ENCODE measurements around the gene NFATC2IP. TPM values are rescaled to one million over a fixed set of nuclear protein-coding genes. Genes with fewer than 3 reads are reported as not detected.

NFATC2IP gene
- total and polyA plus RNA-seq, 2 of the 13 experiments (the other 11 are each of a cell fraction or from before 2014, with no cell fraction given), result 32.1 to 48.5 TPM

DNA sequence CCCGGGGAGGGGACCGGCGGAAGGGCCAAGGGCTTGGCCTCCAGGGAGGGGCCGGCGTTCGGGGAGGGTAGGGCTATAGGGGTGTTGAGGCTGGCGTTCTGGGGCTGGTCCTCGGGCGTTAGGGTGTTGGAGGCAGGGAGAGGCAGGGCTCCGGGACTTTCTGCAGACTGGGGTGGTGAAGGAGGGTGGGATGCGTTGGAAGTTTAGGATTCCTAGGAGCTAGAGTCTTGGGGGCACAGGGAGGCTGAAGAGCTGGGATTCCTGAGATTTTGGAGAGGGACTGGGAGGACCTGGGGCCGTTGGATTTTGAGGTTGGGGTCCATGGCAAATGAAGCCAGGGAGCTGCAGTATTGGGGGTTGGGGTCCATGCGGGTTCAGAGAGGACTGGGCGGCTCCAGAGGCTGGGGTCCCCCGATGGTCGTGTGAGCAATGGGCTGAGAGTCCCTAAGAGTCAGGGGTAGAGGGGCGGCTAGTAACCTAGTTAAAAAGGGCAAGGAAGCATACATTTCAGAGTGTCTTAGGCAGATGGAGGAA lies 740 bp downstream of the NFATC2IP start (continued):
- TF ChIP-seq, protein P1, sequence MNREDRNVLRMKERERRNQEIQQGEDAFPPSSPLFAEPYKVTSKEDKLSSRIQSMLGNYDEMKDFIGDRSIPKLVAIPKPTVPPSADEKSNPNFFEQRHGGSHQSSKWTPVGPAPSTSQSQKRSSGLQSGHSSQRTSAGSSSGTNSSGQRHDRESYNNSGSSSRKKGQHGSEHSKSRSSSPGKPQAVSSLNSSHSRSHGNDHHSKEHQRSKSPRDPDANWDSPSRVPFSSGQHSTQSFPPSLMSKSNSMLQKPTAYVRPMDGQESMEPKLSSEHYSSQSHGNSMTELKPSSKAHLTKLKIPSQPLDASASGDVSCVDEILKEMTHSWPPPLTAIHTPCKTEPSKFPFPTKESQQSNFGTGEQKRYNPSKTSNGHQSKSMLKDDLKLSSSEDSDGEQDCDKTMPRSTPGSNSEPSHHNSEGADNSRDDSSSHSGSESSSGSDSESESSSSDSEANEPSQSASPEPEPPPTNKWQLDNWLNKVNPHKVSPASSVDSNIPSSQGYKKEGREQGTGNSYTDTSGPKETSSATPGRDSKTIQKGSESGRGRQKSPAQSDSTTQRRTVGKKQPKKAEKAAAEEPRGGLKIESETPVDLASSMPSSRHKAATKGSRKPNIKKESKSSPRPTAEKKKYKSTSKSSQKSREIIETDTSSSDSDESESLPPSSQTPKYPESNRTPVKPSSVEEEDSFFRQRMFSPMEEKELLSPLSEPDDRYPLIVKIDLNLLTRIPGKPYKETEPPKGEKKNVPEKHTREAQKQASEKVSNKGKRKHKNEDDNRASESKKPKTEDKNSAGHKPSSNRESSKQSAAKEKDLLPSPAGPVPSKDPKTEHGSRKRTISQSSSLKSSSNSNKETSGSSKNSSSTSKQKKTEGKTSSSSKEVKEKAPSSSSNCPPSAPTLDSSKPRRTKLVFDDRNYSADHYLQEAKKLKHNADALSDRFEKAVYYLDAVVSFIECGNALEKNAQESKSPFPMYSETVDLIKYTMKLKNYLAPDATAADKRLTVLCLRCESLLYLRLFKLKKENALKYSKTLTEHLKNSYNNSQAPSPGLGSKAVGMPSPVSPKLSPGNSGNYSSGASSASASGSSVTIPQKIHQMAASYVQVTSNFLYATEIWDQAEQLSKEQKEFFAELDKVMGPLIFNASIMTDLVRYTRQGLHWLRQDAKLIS (CRISPR knock-in tag; IDR thresholded peaks at IDR 0.05), result no peak
- TF ChIP-seq HMGA1 (CRISPR knock-in tag; conservative IDR thresholded peaks at IDR 0.05), result no peak
- TF ChIP-seq TEAD2 (CRISPR knock-in tag; IDR thresholded peaks at IDR 0.05), result no peak
- TF ChIP-seq, protein P2, sequence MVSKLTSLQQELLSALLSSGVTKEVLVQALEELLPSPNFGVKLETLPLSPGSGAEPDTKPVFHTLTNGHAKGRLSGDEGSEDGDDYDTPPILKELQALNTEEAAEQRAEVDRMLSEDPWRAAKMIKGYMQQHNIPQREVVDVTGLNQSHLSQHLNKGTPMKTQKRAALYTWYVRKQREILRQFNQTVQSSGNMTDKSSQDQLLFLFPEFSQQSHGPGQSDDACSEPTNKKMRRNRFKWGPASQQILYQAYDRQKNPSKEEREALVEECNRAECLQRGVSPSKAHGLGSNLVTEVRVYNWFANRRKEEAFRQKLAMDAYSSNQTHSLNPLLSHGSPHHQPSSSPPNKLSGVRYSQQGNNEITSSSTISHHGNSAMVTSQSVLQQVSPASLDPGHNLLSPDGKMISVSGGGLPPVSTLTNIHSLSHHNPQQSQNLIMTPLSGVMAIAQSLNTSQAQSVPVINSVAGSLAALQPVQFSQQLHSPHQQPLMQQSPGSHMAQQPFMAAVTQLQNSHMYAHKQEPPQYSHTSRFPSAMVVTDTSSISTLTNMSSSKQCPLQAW (CRISPR knock-in tag; IDR thresholded peaks at IDR 0.05), result no peak
- no peak for TF ChIP-seq ZNF574 (CRISPR knock-in tag; IDR thresholded peaks at IDR 0.05)
- TF ChIP-seq HDAC1 (CRISPR knock-in tag; IDR thresholded peaks at IDR 0.05), result no peak; the same call in 1 of the 2 replicates
- no peak for TF ChIP-seq ZBTB7A (CRISPR knock-in tag; IDR thresholded peaks at IDR 0.05)
- TF ChIP-seq, protein P3, sequence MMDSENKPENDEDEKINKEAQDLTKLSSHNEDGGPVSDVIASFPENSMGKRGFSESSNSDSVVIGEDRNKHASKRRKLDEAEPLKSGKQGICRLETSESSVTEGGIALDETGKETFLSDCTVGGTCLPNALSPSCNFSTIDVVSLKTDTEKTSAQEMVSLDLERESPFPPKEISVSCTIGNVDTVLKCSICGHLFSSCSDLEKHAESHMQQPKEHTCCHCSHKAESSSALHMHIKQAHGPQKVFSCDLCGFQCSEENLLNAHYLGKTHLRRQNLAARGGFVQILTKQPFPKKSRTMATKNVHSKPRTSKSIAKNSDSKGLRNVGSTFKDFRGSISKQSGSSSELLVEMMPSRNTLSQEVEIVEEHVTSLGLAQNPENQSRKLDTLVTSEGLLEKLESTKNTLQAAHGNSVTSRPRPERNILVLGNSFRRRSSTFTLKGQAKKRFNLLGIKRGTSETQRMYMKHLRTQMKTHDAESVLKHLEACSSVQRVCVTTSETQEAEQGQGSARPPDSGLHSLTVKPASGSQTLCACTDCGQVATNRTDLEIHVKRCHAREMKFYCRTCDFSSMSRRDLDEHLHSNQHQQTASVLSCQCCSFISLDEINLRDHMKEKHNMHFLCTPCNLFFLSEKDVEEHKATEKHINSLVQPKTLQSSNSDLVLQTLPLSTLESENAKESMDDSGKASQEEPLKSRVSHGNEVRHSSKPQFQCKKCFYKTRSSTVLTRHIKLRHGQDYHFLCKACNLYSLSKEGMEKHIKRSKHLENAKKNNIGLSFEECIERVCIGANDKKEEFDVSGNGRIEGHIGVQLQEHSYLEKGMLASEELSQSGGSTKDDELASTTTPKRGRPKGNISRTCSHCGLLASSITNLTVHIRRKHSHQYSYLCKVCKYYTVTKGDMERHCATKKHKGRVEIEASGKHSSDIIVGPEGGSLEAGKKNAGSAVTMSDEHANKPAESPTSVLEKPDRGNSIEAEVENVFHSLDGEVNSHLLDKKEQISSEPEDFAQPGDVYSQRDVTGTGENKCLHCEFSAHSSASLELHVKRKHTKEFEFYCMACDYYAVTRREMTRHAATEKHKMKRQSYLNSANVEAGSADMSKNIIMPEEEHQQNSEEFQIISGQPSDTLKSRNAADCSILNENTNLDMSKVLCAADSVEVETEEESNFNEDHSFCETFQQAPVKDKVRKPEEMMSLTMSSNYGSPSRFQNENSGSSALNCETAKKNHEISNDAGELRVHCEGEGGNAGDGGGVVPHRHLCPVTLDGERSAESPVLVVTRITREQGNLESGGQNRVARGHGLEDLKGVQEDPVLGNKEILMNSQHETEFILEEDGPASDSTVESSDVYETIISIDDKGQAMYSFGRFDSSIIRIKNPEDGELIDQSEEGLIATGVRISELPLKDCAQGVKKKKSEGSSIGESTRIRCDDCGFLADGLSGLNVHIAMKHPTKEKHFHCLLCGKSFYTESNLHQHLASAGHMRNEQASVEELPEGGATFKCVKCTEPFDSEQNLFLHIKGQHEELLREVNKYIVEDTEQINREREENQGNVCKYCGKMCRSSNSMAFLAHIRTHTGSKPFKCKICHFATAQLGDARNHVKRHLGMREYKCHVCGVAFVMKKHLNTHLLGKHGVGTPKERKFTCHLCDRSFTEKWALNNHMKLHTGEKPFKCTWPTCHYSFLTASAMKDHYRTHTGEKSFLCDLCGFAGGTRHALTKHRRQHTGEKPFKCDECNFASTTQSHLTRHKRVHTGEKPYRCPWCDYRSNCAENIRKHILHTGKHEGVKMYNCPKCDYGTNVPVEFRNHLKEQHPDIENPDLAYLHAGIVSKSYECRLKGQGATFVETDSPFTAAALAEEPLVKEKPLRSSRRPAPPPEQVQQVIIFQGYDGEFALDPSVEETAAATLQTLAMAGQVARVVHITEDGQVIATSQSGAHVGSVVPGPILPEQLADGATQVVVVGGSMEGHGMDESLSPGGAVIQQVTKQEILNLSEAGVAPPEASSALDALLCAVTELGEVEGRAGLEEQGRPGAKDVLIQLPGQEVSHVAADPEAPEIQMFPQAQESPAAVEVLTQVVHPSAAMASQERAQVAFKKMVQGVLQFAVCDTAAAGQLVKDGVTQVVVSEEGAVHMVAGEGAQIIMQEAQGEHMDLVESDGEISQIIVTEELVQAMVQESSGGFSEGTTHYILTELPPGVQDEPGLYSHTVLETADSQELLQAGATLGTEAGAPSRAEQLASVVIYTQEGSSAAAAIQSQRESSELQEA (CRISPR knock-in tag; IDR thresholded peaks at IDR 0.05; ENCODE audit: not compliant biosample characterization), result no peak

All from HepG2 (cell line).